ENCODE results near the gene RPAIN. TPM values are rescaled to one million over a fixed set of nuclear protein-coding genes. Genes with fewer than 3 reads are reported as not detected.

Gene RPAIN
- total RNA-seq, 1 experiment from 2014 or later = 46.1 TPM

- Histone ChIP-seq H3K9ac (ENCODE audit: low read length) (no peak overlapping the region), H3K36me3 (ENCODE audit: low read depth, low read length) (peaks cover 17% of the 10 kb centered on the region), H3K4me2 (ENCODE audit: low read length) (peak overlapping the region; percentile 84), H3K9me3 (ENCODE audit: low read length) (no peaks in the 10 kb centered on the region), H2AFZ (ENCODE audit: low read length) (no peak overlapping the region), H3K27ac (ENCODE audit: low read length) (no peak overlapping the region), H3K27me3 (ENCODE audit: low read length) (no peaks in the 10 kb centered on the region), H3K4me3 (ENCODE audit: low read length) (no peak overlapping the region; the same call in 1 of the 2 replicates), H3K79me2 (ENCODE audit: low read length) (peaks cover 72% of the 10 kb centered on the region), H3K9me2 (replicated peaks; ENCODE audit: low read length) (no peaks in the 10 kb centered on the region), H4K20me1 (ENCODE audit: low read length) (peaks cover 12% of the 10 kb centered on the region; the same call in 1 of the 2 replicates), H3K4me1 (ENCODE audit: insufficient read depth, low read length) (peaks cover 31% of the 10 kb centered on the region), H3F3A (ENCODE audit: low read length, unreplicated experiment) (no peaks in the 10 kb centered on the region)
- no TSS peak for BruUV-seq (replicated peaks)
- intact Hi-C loops (cut with micrococcal nuclease) = no loop called here
- ChIA-PET CTCF (interaction anchor here (0.5 to 1.0 kb wide), 2 partner anchors 22 to 69 kb away, joined by 4 to 7 read pairs; partner anchors contain the start of gene C1QBP), POLR2A (ENCODE audit: unreplicated experiment) (interaction anchor here (0.6 kb wide), 1 partner anchor 22 kb away, joined by 4 read pairs; the partner anchor contains the start of gene C1QBP)
- no peak for TF ChIP-seq EZH2phosphoT487 (IDR thresholded peaks at IDR 0.05; ENCODE audit: borderline replicate concordance, low read length)
- ATAC-seq (no peak), DNase-seq (peak; percentile 46)
Measured at GRCh38 chr17:5416901-5417300, 3.1 kb upstream of the RPAIN start.

GRCh38 chr17:5418858-5419355 is 1.1 kb upstream of the RPAIN start:
- CTCF ChIA-PET = interaction anchor here (0.6 to 1.0 kb wide), 2 partner anchors 20 to 1884 kb away, joined by 5 to 10 read pairs; partner anchors contain the start of gene C1QBP
- peaks cover 8% of the 10 kb centered on the region; the same call in 1 of the 2 replicates for H3K36me3 ChIP-seq (ENCODE audit: low read depth, low read length)
- peaks cover 62% of the 10 kb centered on the region for H3K79me2 ChIP-seq (ENCODE audit: low read length)
- TSS peak; percentile 72 for BruUV-seq (replicated peaks)
- H4K20me1 ChIP-seq (ENCODE audit: low read length) = 0 out of 2 replicates have a peak, but pooled peaks cover 5% of the 10 kb centered on the region
- intact Hi-C loops (cut with micrococcal nuclease) = no loop called here
- DNase-seq (peak; percentile 41), ATAC-seq (0 out of 2 replicates have a peak, but pooled peaks have one; percentile 3)
- H3K4me1 ChIP-seq (ENCODE audit: insufficient read depth, low read length) = peaks cover 34% of the 10 kb centered on the region
- H3K27me3 ChIP-seq (ENCODE audit: low read length) = no peaks in the 10 kb centered on the region
- POLR2A ChIA-PET (ENCODE audit: unreplicated experiment) = interaction anchor here (0.6 to 1.3 kb wide), 3 partner anchors 18 to 22 kb away, joined by 3 to 6 read pairs (median 5); partner anchors contain the start of gene C1QBP
- no peaks in the 10 kb centered on the region for H3K9me2 ChIP-seq (replicated peaks; ENCODE audit: low read length)
- H3K4me2 ChIP-seq (ENCODE audit: low read length) = peak overlapping the region; percentile 84
- H3K9ac ChIP-seq (ENCODE audit: low read length) = peak overlapping the region; percentile 92
- peak overlapping the region; percentile 54 for H2AFZ ChIP-seq (ENCODE audit: low read length)
- H3K4me3 ChIP-seq (ENCODE audit: low read length) = peak overlapping the region; percentile 81
- H3F3A ChIP-seq (ENCODE audit: low read length, unreplicated experiment) = no peaks in the 10 kb centered on the region
- TF ChIP-seq, protein P1, sequence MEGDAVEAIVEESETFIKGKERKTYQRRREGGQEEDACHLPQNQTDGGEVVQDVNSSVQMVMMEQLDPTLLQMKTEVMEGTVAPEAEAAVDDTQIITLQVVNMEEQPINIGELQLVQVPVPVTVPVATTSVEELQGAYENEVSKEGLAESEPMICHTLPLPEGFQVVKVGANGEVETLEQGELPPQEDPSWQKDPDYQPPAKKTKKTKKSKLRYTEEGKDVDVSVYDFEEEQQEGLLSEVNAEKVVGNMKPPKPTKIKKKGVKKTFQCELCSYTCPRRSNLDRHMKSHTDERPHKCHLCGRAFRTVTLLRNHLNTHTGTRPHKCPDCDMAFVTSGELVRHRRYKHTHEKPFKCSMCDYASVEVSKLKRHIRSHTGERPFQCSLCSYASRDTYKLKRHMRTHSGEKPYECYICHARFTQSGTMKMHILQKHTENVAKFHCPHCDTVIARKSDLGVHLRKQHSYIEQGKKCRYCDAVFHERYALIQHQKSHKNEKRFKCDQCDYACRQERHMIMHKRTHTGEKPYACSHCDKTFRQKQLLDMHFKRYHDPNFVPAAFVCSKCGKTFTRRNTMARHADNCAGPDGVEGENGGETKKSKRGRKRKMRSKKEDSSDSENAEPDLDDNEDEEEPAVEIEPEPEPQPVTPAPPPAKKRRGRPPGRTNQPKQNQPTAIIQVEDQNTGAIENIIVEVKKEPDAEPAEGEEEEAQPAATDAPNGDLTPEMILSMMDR (conservative IDR thresholded peaks at IDR 0.05; ENCODE audit: low read depth, low read length) = no peak
- TF ChIP-seq EZH2 (IDR thresholded peaks at IDR 0.05; ENCODE audit: low read length, unreplicated experiment) (no peak), EZH2phosphoT487 (IDR thresholded peaks at IDR 0.05; ENCODE audit: borderline replicate concordance, low read length) (no peak)
- H3K9me3 ChIP-seq (ENCODE audit: low read length) = no peaks in the 10 kb centered on the region
- H3K27ac ChIP-seq (ENCODE audit: low read length) = peak overlapping the region; percentile 79

DNA sequence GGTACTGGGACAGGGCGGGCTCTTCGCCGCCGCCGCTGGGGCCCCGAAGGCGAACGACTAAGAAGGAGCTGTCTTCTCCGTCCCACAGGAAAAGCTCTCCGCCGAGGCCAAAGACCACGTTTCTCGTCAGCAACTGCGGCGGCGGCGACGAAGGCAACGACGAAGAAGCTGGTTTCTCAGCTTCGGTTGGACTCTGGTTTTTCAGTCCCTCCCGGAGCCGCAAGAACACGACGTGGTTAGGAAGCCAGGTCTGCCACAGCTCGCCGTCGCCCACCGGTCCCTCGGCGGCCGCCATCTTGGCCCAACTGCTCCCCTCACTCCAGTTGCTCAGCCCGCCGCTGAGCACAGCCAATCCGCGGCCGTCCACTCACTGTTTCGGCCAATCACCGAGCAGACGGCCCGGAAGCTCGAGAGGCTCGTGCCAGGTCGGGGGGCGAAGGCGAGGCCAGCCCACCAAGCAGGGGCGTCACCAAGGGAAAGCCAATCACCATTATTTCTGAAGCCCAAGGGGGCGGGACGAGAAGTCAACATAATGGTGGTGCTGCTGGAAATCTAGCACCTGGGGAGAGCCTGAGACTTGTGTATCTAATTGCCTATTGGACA is 525 bp upstream of the RPAIN start, which contains the start of gene NUP88:
TSS of gene NUP88 (minus strand) at position 307 of the 603 bp plus-strand sequence. CDS start at position 295, 12 bp downstream.
- H3K36me3 ChIP-seq (ENCODE audit: low read depth, low read length) = peaks cover 8% of the 10 kb centered on the region; the same call in 1 of the 2 replicates
- ChIA-PET POLR2A (ENCODE audit: unreplicated experiment) (interaction anchor here (0.6 to 1.3 kb wide), 4 partner anchors 18 to 60 kb away, joined by 3 to 6 read pairs (median 4); partner anchors contain the start of gene C1QBP), CTCF (interaction anchor here (0.6 to 1.0 kb wide), 2 partner anchors 20 to 1885 kb away, joined by 5 to 10 read pairs; partner anchors contain the start of gene C1QBP)
- intact Hi-C loops (cut with micrococcal nuclease) = no loop called here
- no peaks in the 10 kb centered on the region for H3K9me2 ChIP-seq (replicated peaks; ENCODE audit: low read length)
- peak within 1 kb of the TSS; percentile 79 for H3K27ac ChIP-seq (ENCODE audit: low read length)
- H3K9ac ChIP-seq (ENCODE audit: low read length) = peak within 1 kb of the TSS; percentile 92
- peaks cover 62% of the 10 kb centered on the region for H3K79me2 ChIP-seq (ENCODE audit: low read length)
- 0 out of 2 replicates have a peak, but pooled peaks cover 5% of the 10 kb centered on the region for H4K20me1 ChIP-seq (ENCODE audit: low read length)
- H3K4me1 ChIP-seq (ENCODE audit: insufficient read depth, low read length) = peaks cover 31% of the 10 kb centered on the region
- ATAC-seq (peak; percentile 87), DNase-seq (peak; percentile 95)
- no peaks in the 10 kb centered on the region for H3K9me3 ChIP-seq (ENCODE audit: low read length)
- H2AFZ ChIP-seq (ENCODE audit: low read length) = peak within 1 kb of the TSS; percentile 85
- BruUV-seq (replicated peaks) = TSS peak; percentile 4
- peak within 1 kb of the TSS; percentile 87 for H3K4me2 ChIP-seq (ENCODE audit: low read length)
- H3K4me3 ChIP-seq (ENCODE audit: low read length) = peak within 1 kb of the TSS; percentile 81
- H3F3A ChIP-seq (ENCODE audit: low read length, unreplicated experiment) = no peaks in the 10 kb centered on the region
- TF ChIP-seq EZH2 (IDR thresholded peaks at IDR 0.05; ENCODE audit: low read length, unreplicated experiment) = no peak
- no peak for TF ChIP-seq EZH2phosphoT487 (IDR thresholded peaks at IDR 0.05; ENCODE audit: borderline replicate concordance, low read length)
- TF ChIP-seq, protein P1 (conservative IDR thresholded peaks at IDR 0.05; ENCODE audit: low read depth, low read length) = no peak
- no peaks in the 10 kb centered on the region for H3K27me3 ChIP-seq (ENCODE audit: low read length)
